Measurements from ENCODE around the gene CC2D1A.

Gene CC2D1A

GRCh38 chr19:13905634-13906520 is at the start of gene CC2D1A, which contains the start of gene BRME1:
CC2D1A (plus strand) TSS chr19:13906201; CDS start chr19:13906442, 241 bp downstream.
BRME1 (minus strand) TSS chr19:13906117; CDS start chr19:13904892, 1,225 bp downstream.
- DNase-seq, result peak; percentile 97
- Mint-ChIP-seq H3K27me3 (no peaks in the 10 kb centered on the region), H3K4me3 (peak within 1 kb of the TSS; percentile 82), H3K27ac (peak within 1 kb of the TSS; percentile 89), H3K4me1 (peaks cover 15% of the 10 kb centered on the region), H3K9me3 (no peaks in the 10 kb centered on the region), H3K36me3 (ENCODE audit: low read depth) (peaks cover 5% of the 10 kb centered on the region)
- peak; percentile 96 for ATAC-seq

GRCh38 chr19:13856497-13856896 is 49.5 kb upstream of the CC2D1A start:
- no peak for ATAC-seq
- H3K27ac Mint-ChIP-seq, result no peak overlapping the region

DNA sequence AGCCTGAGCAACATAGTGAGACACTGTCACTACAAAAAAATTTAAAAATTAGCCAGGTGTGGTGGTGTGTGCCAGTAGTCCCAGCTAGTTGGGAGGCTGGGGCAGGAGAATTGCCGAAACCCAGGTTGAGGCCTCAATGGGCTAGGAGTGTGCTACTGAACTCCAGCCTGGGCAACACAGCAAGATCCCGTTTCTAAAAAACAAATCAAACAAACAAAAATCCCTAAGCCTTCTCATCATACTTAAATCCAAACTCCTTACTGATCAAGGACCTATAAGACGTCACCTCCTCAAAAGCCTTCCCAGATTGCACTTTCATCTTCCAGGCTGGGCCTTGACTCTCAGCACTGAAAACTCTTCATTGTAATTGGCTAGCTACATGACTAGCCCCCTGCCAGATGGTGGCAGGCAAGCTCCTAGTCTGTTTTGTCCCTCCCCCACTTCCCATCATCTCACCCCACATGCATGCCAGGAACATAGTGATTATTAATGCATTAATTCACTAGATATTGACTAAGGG is 46.6 kb upstream of the CC2D1A start:
- DNase-seq, result no peak
- peaks cover 38% of the 10 kb centered on the region for H3K4me1 Mint-ChIP-seq
- no peak for ATAC-seq
- H3K27me3 Mint-ChIP-seq, result peaks cover 8% of the 10 kb centered on the region
- peak overlapping the region; percentile 47 for H3K27ac Mint-ChIP-seq
- no peak overlapping the region for H3K4me3 Mint-ChIP-seq
- no peaks in the 10 kb centered on the region for H3K36me3 Mint-ChIP-seq (ENCODE audit: low read depth)
- no peaks in the 10 kb centered on the region for H3K9me3 Mint-ChIP-seq

More at GRCh38 chr19:13856497-13856896, 49.5 kb upstream of the CC2D1A start:
- no peaks in the 10 kb centered on the region for H3K9me3 Mint-ChIP-seq
- H3K27me3 Mint-ChIP-seq, result no peaks in the 10 kb centered on the region
- peaks cover 20% of the 10 kb centered on the region for H3K4me1 Mint-ChIP-seq
- no peaks in the 10 kb centered on the region for H3K36me3 Mint-ChIP-seq (ENCODE audit: low read depth)
- no peak overlapping the region for H3K4me3 Mint-ChIP-seq
- DNase-seq, result no peak

GRCh38 chr19:13860679-13861391 is 45.2 kb upstream of the CC2D1A start:
- Mint-ChIP-seq H3K9me3 (no peaks in the 10 kb centered on the region), H3K4me3 (peak overlapping the region; percentile 86), H3K27ac (peak overlapping the region; percentile 93), H3K4me1 (peaks cover 42% of the 10 kb centered on the region), H3K36me3 (ENCODE audit: low read depth) (no peaks in the 10 kb centered on the region), H3K27me3 (peaks cover 12% of the 10 kb centered on the region)
- DNase-seq, result no peak
- no peak for ATAC-seq

- H3K9me3 Mint-ChIP-seq, result no peaks in the 10 kb centered on the region
- H3K27me3 Mint-ChIP-seq, result peaks cover 16% of the 10 kb centered on the region
- peaks cover 44% of the 10 kb centered on the region for H3K4me1 Mint-ChIP-seq
- peak; percentile 54 for DNase-seq
- H3K27ac Mint-ChIP-seq, result peak overlapping the region; percentile 93
- H3K36me3 Mint-ChIP-seq (ENCODE audit: low read depth), result peaks cover under 1% of the 10 kb centered on the region
- H3K4me3 Mint-ChIP-seq, result peak overlapping the region; percentile 86
- ATAC-seq, result peak; percentile 55
These were observed 44.6 kb upstream of the CC2D1A start for GRCh38 chr19:13861392-13861713.

DNA sequence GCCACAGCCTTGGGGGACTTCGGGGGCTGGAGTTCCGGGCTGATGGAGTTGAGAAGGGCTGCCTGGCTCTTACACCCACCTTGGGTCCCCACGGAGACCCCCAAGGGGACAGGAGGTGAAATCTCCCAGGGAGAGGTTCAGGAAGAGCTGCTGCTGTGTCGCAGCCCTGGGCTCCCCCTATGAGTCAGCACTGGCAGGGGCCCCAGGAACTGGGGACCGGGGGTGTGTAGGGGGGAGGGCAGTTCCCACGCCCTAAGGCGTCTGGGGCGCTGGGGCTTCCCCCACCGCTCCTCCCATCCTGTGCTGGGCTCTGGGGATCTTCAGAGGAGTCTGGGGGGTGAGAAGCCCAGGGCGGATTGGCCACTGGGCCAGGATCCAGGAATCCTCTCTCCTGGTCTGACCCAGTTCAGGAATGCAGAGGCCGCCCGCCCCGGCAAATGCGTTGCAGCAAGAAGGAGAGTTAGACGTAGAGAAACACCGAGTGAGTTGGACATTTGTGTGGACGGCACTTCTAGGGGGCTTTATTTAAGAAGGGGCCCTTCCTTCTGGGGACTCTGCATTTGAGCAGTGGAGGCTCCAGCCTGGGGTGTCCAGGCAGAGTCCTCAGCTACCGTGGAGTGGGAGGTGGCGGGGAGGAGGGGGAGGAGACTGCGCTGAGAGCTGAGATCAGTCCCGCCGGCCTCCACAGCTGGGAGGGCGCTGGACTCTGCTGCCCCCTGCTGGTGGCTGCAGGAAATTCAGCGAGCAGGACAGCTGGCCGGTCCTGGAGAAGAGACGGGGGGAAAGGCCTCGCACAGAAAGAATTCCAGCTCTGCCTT is 44.1 kb upstream of the CC2D1A start:
- peak; percentile 90 for ATAC-seq
- peak overlapping the region; percentile 86 for H3K4me3 Mint-ChIP-seq
- peaks cover 2% of the 10 kb centered on the region for H3K36me3 Mint-ChIP-seq (ENCODE audit: low read depth)

GRCh38 chr19:13864046-13864666 is 41.8 kb upstream of the CC2D1A start:
- no peaks in the 10 kb centered on the region for H3K9me3 Mint-ChIP-seq

More for the DNA sequence above, 44.1 kb upstream of the CC2D1A start:
- peaks cover 20% of the 10 kb centered on the region for H3K27me3 Mint-ChIP-seq
- peak; percentile 94 for DNase-seq
- H3K4me1 Mint-ChIP-seq, result peaks cover 48% of the 10 kb centered on the region
- H3K9me3 Mint-ChIP-seq, result no peaks in the 10 kb centered on the region
- peak overlapping the region; percentile 93 for H3K27ac Mint-ChIP-seq

GRCh38 chr19:13864667-13865570 is 41.1 kb upstream of the CC2D1A start:
- Mint-ChIP-seq H3K4me1 (peaks cover 49% of the 10 kb centered on the region), H3K9me3 (no peaks in the 10 kb centered on the region), H3K36me3 (ENCODE audit: low read depth) (peaks cover 2% of the 10 kb centered on the region), H3K27me3 (peaks cover 27% of the 10 kb centered on the region), H3K4me3 (peak overlapping the region; percentile 74), H3K27ac (peak overlapping the region; percentile 37)
- DNase-seq (no peak), ATAC-seq (no peak)

More at GRCh38 chr19:13864046-13864666, 41.8 kb upstream of the CC2D1A start:
- H3K36me3 Mint-ChIP-seq (ENCODE audit: low read depth), result peaks cover 2% of the 10 kb centered on the region
- DNase-seq (no peak), ATAC-seq (no peak)
- peak overlapping the region; percentile 37 for H3K27ac Mint-ChIP-seq
- peaks cover 54% of the 10 kb centered on the region for H3K4me1 Mint-ChIP-seq
- peaks cover 25% of the 10 kb centered on the region for H3K27me3 Mint-ChIP-seq
- peak overlapping the region; percentile 74 for H3K4me3 Mint-ChIP-seq

DNA sequence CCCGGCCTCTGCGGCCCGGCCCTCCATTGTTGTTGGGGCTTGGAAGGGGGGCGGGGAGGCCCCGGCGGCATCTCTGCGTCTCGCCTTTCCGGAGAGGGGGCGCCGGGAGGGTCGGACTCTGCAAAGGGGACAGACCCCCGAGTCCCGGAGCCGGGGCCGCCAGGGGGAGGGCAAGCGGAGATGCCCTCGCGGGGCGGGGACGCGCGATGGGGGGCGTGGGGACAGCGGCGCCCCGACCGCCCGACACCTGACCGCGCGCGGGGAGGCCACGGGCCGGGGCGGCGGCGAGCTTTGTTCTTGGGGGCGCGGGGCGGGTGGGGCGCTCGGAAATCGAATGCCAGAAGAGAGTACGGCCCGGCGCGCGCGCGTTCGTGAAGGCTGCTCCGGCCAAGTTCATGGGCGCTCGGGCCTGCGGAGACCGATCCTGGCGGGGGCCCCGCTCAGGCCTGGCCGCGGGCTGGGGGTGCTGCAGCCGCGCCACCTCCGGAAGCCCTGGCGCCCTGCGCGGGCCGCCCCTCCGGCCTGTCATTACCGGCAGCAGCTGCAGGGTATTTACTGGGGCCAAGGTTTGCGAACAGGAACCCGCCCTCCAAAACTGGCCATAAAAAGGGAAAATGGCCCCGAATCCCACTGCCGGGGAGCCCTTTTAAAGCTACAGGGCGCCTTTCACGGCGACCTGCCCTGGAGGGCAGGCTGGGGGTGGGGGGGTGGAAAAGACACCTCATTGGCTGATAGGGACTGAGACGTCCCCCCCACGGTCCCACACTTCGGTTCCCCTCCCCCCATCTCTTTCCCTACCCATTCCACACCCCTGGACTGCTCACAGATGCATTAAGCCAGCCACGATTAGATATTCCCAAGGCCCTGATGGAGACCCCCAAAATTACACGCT is 40.2 kb upstream of the CC2D1A start:
- Mint-ChIP-seq H3K36me3 (ENCODE audit: low read depth) (peaks cover 2% of the 10 kb centered on the region), H3K9me3 (no peaks in the 10 kb centered on the region), H3K27me3 (peaks cover 27% of the 10 kb centered on the region), H3K27ac (peak overlapping the region; percentile 16), H3K4me1 (peaks cover 44% of the 10 kb centered on the region), H3K4me3 (peak overlapping the region; percentile 77)
- no peak for DNase-seq
- ATAC-seq, result no peak

DNA sequence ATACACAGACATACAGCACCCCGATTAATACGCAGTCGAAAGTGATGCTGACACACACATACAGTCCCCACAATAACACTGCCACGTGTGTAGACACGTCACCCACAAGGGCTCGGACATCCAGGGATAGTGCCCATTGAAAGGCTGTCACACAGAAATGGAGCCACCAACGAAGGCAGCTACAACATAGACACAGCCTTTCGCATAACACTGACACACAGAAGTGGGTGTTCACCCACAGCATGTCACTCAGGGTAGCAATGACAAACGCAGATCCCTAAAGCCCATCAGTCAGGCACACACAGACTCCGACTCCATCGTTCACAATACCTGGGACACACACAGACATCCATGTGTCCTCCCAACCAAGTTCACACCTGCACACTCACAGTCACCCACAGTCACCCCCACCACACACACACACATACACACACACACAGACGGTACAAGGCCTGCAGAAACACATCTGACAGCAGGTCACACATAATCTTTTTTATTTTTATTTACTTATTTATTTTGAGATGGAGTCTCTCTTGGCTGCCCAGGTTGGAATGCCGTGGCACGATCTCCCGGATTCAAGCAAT is 39.4 kb upstream of the CC2D1A start:
- peaks cover 31% of the 10 kb centered on the region for H3K27me3 Mint-ChIP-seq
- H3K4me1 Mint-ChIP-seq, result peaks cover 36% of the 10 kb centered on the region
- no peak for DNase-seq
- peaks cover 2% of the 10 kb centered on the region for H3K36me3 Mint-ChIP-seq (ENCODE audit: low read depth)
- ATAC-seq, result no peak
- peak overlapping the region; percentile 16 for H3K27ac Mint-ChIP-seq
- no peaks in the 10 kb centered on the region for H3K9me3 Mint-ChIP-seq
- H3K4me3 Mint-ChIP-seq, result peak overlapping the region; percentile 77

DNA sequence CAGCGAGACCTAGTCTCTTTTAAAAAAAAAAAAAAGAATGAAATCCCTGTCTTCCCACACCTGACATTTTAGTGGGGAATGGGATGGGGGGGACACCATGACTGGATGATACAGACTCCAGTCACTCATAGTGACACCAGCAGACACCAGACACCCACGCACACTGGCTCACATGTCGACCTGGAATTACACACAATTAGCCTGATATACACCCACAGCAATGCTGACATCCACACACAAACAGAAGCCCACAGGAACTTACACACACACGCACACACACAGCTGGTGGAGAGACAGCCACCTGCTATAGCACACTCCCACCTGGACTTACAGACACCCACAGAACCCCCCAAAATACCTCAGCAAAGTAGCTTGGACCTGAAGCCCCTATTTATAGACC is 37.3 kb upstream of the CC2D1A start:
- H3K27ac Mint-ChIP-seq, result no peak overlapping the region
- DNase-seq (no peak), ATAC-seq (no peak)
- H3K9me3 Mint-ChIP-seq, result no peaks in the 10 kb centered on the region
- H3K36me3 Mint-ChIP-seq (ENCODE audit: low read depth), result peaks cover 2% of the 10 kb centered on the region
- peaks cover 27% of the 10 kb centered on the region for H3K4me1 Mint-ChIP-seq
- H3K4me3 Mint-ChIP-seq, result no peak overlapping the region
- peaks cover 31% of the 10 kb centered on the region for H3K27me3 Mint-ChIP-seq

- Mint-ChIP-seq H3K4me3 (no peak overlapping the region), H3K4me1 (peaks cover 22% of the 10 kb centered on the region), H3K36me3 (ENCODE audit: low read depth) (peaks cover 2% of the 10 kb centered on the region), H3K27ac (no peak overlapping the region), H3K27me3 (peaks cover 26% of the 10 kb centered on the region), H3K9me3 (no peaks in the 10 kb centered on the region)
- no peak for DNase-seq
- no peak for ATAC-seq
These were observed 36.7 kb upstream of the CC2D1A start for GRCh38 chr19:13869281-13869680.

All from activated naive CD8-positive, alpha-beta T cell treated with anti-CD3 and anti-CD28 coated beads, Interleukin-2, amount 50 U/mL, for 24 hours (primary cell).